OCI-LY3 (cell line): ENCODE results near the gene CFAP46.

Experiments used
- CTCF ChIP-seq: fragments of 200-600, 300-600 bp; sonication (generic); IDR thresholded peaks from 2 replicates; pipeline ENCODE4 v1.5.1; 2014; ENCODE audit warnings: antibody characterized with exemption, low read length, low read depth
- EZH2phosphoT487 ChIP-seq: fragments of 200-600 bp; shearing (Covaris generic); IDR thresholded peaks from 2 replicates; pipeline ENCODE4 v1.6.1; 2018; ENCODE audit warnings: antibody characterized with exemption, mixed run types, low read depth

GRCh38 chr10:132928261-132928660 is 14.1 kb downstream of the CFAP46 start:
- TF ChIP-seq CTCF (no peak), EZH2phosphoT487 (no peak)
